HCT116 (cell line): Measurements from ENCODE around the gene EIF4E3. TPM values are rescaled to one million over a fixed set of nuclear protein-coding genes. Genes with fewer than 3 reads are reported as not detected.

Experiments
- ATAC-seq: fragments of 200-7000 bp; cut with Tn5 transposase; 2 replicates; pipeline ENCODE4 v1.9.1; 2020; ENCODE audit warnings: mild to moderate bottlenecking, moderate library complexity
- BruUV-seq: library from RNA; stranded (reverse); fragments of 400-500 nt; replicated peaks from 2 replicates; lab custom pipeline; 2021; lab: Mats Ljungman, UMichigan
- CTCF ChIA-PET: fragments of 300-600 bp; sonication (Branson Sonifier 250); formaldehyde crosslinking; loops from one replicate; lab custom pipeline; 2021; ENCODE audit warnings: antibody characterized with exemption; lab: Charles Lee
- POLR2A ChIA-PET: fragments of 300-600, 350-600 bp; sonication (Branson Sonifier 250); formaldehyde crosslinking; loops from one replicate; lab custom pipeline; 2021; ENCODE audit warnings: antibody characterized with exemption; lab: Charles Lee
- RAD21 ChIA-PET, 2 experiments: fragments of 300-600 bp; sonication (Branson Sonifier 250); formaldehyde crosslinking; loops; one replicate each; lab custom pipeline; 2023; ENCODE audit warnings: low total read pairs in 2 of 2; ENCODE audit not compliant: uncharacterized antibody in 2 of 2, unreplicated experiment in 2 of 2, low non-redundant PET in 1 of 2; lab: Charles Lee
- DNase-seq: peaks from one replicate; pipeline ENCODE4 v3.0.0-alpha.2; 2010; ENCODE audit warnings: low read depth, low spot score
- H2AFZ ChIP-seq: fragments of 200-600 bp; shearing (Covaris generic), sonication (generic); 2 replicates; pipeline ENCODE4 v1.6.1; 2017; ENCODE audit warnings: low read depth, mixed run types, mixed read lengths, antibody characterized with exemption, low read length; ENCODE audit not compliant: poor library complexity, severe bottlenecking
- H3K27ac ChIP-seq: 2 replicates; pipeline ENCODE4 v1.5.1; 2012; ENCODE audit warnings: low read depth, low read length
- H3K27me3 ChIP-seq: fragments of 200-600 bp; sonication (generic); 2 replicates; pipeline ENCODE4 v1.6.1; 2016; ENCODE audit warnings: mixed run types, low read length, mixed read lengths; ENCODE audit not compliant: insufficient read depth
- H3K36me3 ChIP-seq, 2 experiments: fragments of 200-500 bp in 1 of 2; fragments of 200-600 bp in 1 of 2; sonication (Bioruptor generic) in 1 of 2; sonication (generic) in 1 of 2; 2 replicates each; pipeline versions ENCODE4 v1.5.1 to v1.6.1; 2014 to 2016; ENCODE audit warnings: low read length in 2 of 2, inconsistent platforms in 1 of 2, mixed read lengths in 1 of 2, mixed run types in 1 of 2; ENCODE audit not compliant: insufficient read depth in 2 of 2, control insufficient read depth in 1 of 2
- H3K4me1 ChIP-seq, 2 experiments: fragments of 200-600 bp in 1 of 2; sonication (generic) in 1 of 2; 2 replicates each; pipeline versions ENCODE4 v1.5.1 to v1.6.1; 2012 to 2017; ENCODE audit warnings: low read length in 2 of 2, inconsistent platforms in 1 of 2, mild to moderate bottlenecking in 1 of 2, mixed read lengths in 1 of 2, mixed run types in 1 of 2, moderate library complexity in 1 of 2; ENCODE audit not compliant: insufficient read depth in 2 of 2, control insufficient read depth in 1 of 2
- H3K4me2 ChIP-seq: fragments of 200-600 bp; sonication (generic); 2 replicates; pipeline ENCODE4 v1.6.1; 2017; ENCODE audit warnings: mixed run types, low read length, mixed read lengths
- H3K4me3 ChIP-seq, 2 experiments: fragments of 200-600 bp in 1 of 2; sonication (generic) in 1 of 2; replicated peaks in 1 of 2; 2 replicates each; pipeline ENCODE4 v1.5.1; 2011 to 2016; ENCODE audit warnings: low read length in 2 of 2, control low read depth in 1 of 2, low read depth in 1 of 2, mild to moderate bottlenecking in 1 of 2, mixed read lengths in 1 of 2, mixed run types in 1 of 2
- H3K79me2 ChIP-seq: fragments of 200-600 bp; sonication (generic); 2 replicates; pipeline ENCODE4 v1.6.1; 2017; ENCODE audit warnings: mild to moderate bottlenecking, mixed run types, low read length, moderate library complexity, mixed read lengths; ENCODE audit not compliant: insufficient read depth
- H3K9ac ChIP-seq: fragments of 200-600 bp; sonication (generic); 2 replicates; pipeline ENCODE4 v1.6.1; 2016; ENCODE audit warnings: low read length, mixed read lengths
- H3K9me2 ChIP-seq: fragments of 200-600 bp; sonication (generic), shearing (Covaris generic); 2 replicates; pipeline ENCODE4 v1.6.1; 2017; ENCODE audit warnings: mixed run types, mild to moderate bottlenecking, moderate library complexity; ENCODE audit not compliant: insufficient read depth
- H3K9me3 ChIP-seq, 2 experiments: fragments of 200-500 bp in 1 of 2; fragments of 200-600 bp in 1 of 2; sonication (Bioruptor generic) in 1 of 2; sonication (generic) in 1 of 2; 2 replicates each; pipeline ENCODE4 v1.6.1; 2014 to 2017; ENCODE audit warnings: low read length in 2 of 2, mixed read lengths in 2 of 2, inconsistent platforms in 1 of 2, low read depth in 1 of 2, mild to moderate bottlenecking in 1 of 2, mixed run types in 1 of 2, moderate library complexity in 1 of 2; ENCODE audit not compliant: control insufficient read depth in 1 of 2, insufficient read depth in 1 of 2
- H4K20me1 ChIP-seq: fragments of 200-600 bp; sonication (generic), shearing (Covaris generic); 2 replicates; pipeline ENCODE4 v1.6.1; 2017; ENCODE audit warnings: mixed run types, mild to moderate bottlenecking, moderate library complexity; ENCODE audit not compliant: insufficient read depth
- CBX3 ChIP-seq: IDR thresholded peaks from 2 replicates; pipeline ENCODE4 v1.6.1; 2012; ENCODE audit warnings: low read depth
- CEBPB ChIP-seq: IDR thresholded peaks from 2 replicates; pipeline ENCODE4 v1.6.1; 2012; ENCODE audit warnings: low read depth
- EZH2 ChIP-seq: fragments of 200-600 bp; sonication (generic); IDR thresholded peaks from 2 replicates; pipeline ENCODE4 v1.6.1; 2017; ENCODE audit warnings: antibody characterized with exemption, mixed run types
- EZH2phosphoT487 ChIP-seq: fragments of 200-600 bp; IDR thresholded peaks from 2 replicates; pipeline ENCODE4 v1.6.1; 2018; ENCODE audit warnings: antibody characterized with exemption, borderline replicate concordance
- JUND ChIP-seq: IDR thresholded peaks from 2 replicates; pipeline ENCODE4 v1.6.1; 2012
- POLR2A ChIP-seq: IDR thresholded peaks from 2 replicates; pipeline ENCODE4 v1.7.0; 2011; ENCODE audit warnings: borderline replicate concordance; ENCODE audit not compliant: insufficient read depth, insufficient read length; ENCODE audit errors: extremely low read depth
- POLR2AphosphoS5 ChIP-seq: IDR thresholded peaks from 2 replicates; pipeline ENCODE4 v1.6.1; 2011; ENCODE audit warnings: mild to moderate bottlenecking, low read depth, low read length, moderate library complexity
- SIN3A ChIP-seq: IDR thresholded peaks from 2 replicates; pipeline ENCODE4 v1.6.1; 2012; ENCODE audit warnings: low read depth
- SP1 ChIP-seq: IDR thresholded peaks from 2 replicates; pipeline ENCODE4 v1.6.1; 2012; ENCODE audit warnings: low read depth
- SRF ChIP-seq: IDR thresholded peaks from 2 replicates; pipeline ENCODE4 v1.6.1; 2012; ENCODE audit warnings: low read depth
- TCF7L2 ChIP-seq: IDR thresholded peaks from 2 replicates; pipeline ENCODE4 v1.7.0; 2011; ENCODE audit warnings: borderline replicate concordance, inconsistent platforms; ENCODE audit not compliant: insufficient read depth, insufficient read length; ENCODE audit errors: extremely low read depth
- ZFX ChIP-seq: fragments of 450-650 bp; IDR thresholded peaks from 2 replicates; pipeline ENCODE4 v1.6.1; 2017
- ZNF274 ChIP-seq: fragments of 200-500 bp; sonication (Bioruptor generic); IDR thresholded peaks from 2 replicates; pipeline ENCODE4 v1.6.1; 2014; ENCODE audit warnings: mild to moderate bottlenecking, low read depth, low read length, inconsistent platforms
- intact Hi-C: fragments of 100-400 bp; cut with micrococcal nuclease; formaldehyde crosslinking; loops from 2 replicates; pipeline ENCODE4 v1.10.0; 2022
- total RNA-seq: library from RNA; stranded (reverse); gene quantifications from one replicate; pipeline ENCODE4 v1.2.1, GENCODE V29; 2021; ENCODE audit not compliant: unreplicated experiment
- TF ChIP-seq, protein P1 (sequence below): IDR thresholded peaks from 2 replicates; pipeline ENCODE4 v1.6.1; 2012
- TF ChIP-seq, protein P2 (sequence below): IDR thresholded peaks from 2 replicates; pipeline ENCODE4 v1.6.1; 2011; ENCODE audit warnings: mild to moderate bottlenecking, low read length, moderate library complexity; ENCODE audit not compliant: insufficient replicate concordance; ENCODE audit errors: extremely low read depth
- TF ChIP-seq, protein P3 (sequence below), 3 experiments: fragments of 200-600 bp in 1 of 3; sonication (generic) in 1 of 3; IDR thresholded peaks in 2 of 3; conservative IDR thresholded peaks in 1 of 3; 2 replicates each; pipeline ENCODE4 v1.5.1; 2012 to 2017; ENCODE audit warnings: low read depth in 2 of 3, low read length in 2 of 3, antibody characterized with exemption in 1 of 3, borderline replicate concordance in 1 of 3, control low read depth in 1 of 3, mild to moderate bottlenecking in 1 of 3, mixed read lengths in 1 of 3, mixed run types in 1 of 3, moderate library complexity in 1 of 3; ENCODE audit not compliant: insufficient read depth in 1 of 3
- TF ChIP-seq, protein P4 (sequence below): IDR thresholded peaks from 2 replicates; pipeline ENCODE4 v1.6.1; 2012

The EIF4E3 gene
- total RNA-seq, 1 experiment from 2014 or later = 6.0 TPM

DNA sequence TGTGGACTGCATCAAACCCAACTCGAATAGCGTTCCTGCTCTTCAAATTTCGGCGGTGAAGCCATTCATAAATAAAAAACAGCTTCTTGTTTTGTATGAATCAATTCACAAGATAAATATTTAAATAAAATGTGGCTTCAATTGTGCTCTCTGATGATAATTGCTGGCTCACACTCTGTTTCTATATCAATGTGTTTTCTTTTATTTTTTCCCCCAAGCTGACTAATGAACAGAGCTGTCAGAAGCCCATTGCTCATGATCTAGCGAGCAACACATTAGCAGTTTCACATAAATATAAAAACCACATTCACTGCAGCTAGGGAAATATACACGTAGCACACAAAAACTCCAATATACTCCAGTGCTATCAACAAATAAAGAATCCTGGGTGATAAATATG, 96.7 kb downstream of the EIF4E3 start:
- Histone ChIP-seq H4K20me1 (no peaks in the 10 kb centered on the region), H3K27me3 (peaks cover 2% of the 10 kb centered on the region; the same call in 1 of the 2 replicates), H3K4me1 (no peaks in the 10 kb centered on the region), H3K9ac (no peak overlapping the region), H2AFZ (no peak overlapping the region), H3K4me3 (no peak overlapping the region), H3K36me3 (no peaks in the 10 kb centered on the region), H3K79me2 (no peaks in the 10 kb centered on the region), H3K27ac (no peak overlapping the region), H3K9me3 (no peaks in the 10 kb centered on the region), H3K9me2 (no peaks in the 10 kb centered on the region), H3K4me2 (no peak overlapping the region)
- RAD21 ChIA-PET = no interaction called here
- POLR2A ChIA-PET = no interaction called here
- no peak for ATAC-seq
- DNase-seq = no peak
- TF ChIP-seq, protein P1, sequence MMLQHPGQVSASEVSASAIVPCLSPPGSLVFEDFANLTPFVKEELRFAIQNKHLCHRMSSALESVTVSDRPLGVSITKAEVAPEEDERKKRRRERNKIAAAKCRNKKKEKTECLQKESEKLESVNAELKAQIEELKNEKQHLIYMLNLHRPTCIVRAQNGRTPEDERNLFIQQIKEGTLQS = no peak
- TF ChIP-seq, protein P2, sequence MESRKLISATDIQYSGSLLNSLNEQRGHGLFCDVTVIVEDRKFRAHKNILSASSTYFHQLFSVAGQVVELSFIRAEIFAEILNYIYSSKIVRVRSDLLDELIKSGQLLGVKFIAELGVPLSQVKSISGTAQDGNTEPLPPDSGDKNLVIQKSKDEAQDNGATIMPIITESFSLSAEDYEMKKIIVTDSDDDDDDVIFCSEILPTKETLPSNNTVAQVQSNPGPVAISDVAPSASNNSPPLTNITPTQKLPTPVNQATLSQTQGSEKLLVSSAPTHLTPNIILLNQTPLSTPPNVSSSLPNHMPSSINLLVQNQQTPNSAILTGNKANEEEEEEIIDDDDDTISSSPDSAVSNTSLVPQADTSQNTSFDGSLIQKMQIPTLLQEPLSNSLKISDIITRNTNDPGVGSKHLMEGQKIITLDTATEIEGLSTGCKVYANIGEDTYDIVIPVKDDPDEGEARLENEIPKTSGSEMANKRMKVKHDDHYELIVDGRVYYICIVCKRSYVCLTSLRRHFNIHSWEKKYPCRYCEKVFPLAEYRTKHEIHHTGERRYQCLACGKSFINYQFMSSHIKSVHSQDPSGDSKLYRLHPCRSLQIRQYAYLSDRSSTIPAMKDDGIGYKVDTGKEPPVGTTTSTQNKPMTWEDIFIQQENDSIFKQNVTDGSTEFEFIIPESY = no peak
- TF ChIP-seq SRF (no peak), POLR2A (no peak), EZH2 (no peak), CBX3 (no peak), ZFX (no peak), POLR2AphosphoS5 (no peak), TCF7L2 (no peak), JUND (no peak), ZNF274 (no peak), SIN3A (no peak), EZH2phosphoT487 (no peak), CEBPB (no peak), SP1 (no peak)
- TF ChIP-seq, protein P3, sequence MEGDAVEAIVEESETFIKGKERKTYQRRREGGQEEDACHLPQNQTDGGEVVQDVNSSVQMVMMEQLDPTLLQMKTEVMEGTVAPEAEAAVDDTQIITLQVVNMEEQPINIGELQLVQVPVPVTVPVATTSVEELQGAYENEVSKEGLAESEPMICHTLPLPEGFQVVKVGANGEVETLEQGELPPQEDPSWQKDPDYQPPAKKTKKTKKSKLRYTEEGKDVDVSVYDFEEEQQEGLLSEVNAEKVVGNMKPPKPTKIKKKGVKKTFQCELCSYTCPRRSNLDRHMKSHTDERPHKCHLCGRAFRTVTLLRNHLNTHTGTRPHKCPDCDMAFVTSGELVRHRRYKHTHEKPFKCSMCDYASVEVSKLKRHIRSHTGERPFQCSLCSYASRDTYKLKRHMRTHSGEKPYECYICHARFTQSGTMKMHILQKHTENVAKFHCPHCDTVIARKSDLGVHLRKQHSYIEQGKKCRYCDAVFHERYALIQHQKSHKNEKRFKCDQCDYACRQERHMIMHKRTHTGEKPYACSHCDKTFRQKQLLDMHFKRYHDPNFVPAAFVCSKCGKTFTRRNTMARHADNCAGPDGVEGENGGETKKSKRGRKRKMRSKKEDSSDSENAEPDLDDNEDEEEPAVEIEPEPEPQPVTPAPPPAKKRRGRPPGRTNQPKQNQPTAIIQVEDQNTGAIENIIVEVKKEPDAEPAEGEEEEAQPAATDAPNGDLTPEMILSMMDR (IDR thresholded peaks at IDR 0.05 in 2 of 3, conservative IDR thresholded peaks at IDR 0.05 in 1 of 3; ENCODE audit: borderline replicate concordance in 1 of 3, insufficient read depth in 1 of 3, low read depth in 2 of 3, low read length in 2 of 3) = no peak
- TF ChIP-seq, protein P4, sequence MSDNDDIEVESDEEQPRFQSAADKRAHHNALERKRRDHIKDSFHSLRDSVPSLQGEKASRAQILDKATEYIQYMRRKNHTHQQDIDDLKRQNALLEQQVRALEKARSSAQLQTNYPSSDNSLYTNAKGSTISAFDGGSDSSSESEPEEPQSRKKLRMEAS = no peak
- no TSS peak for BruUV-seq
- intact Hi-C loops = no loop called here
- CTCF ChIA-PET = no interaction called here
